Renal pelvis (tissue), 4 donors: ENCODE measurements around the gene COG3. TPM values are rescaled to one million over a fixed set of nuclear protein-coding genes. Genes with fewer than 3 reads are reported as not detected.

Source experiments
- DNase-seq: peaks from one replicate; pipeline ENCODE4 v3.0.0-alpha.2; 2013
- polyA plus RNA-seq, 3 donors: library from polyadenylated mRNA; unstranded; fragments of 120-200 nt; gene quantifications; one replicate each; pipeline ENCODE4 v1.2.1, GENCODE V29; 2013; ENCODE audit not compliant: insufficient read length in 3 of 3

The COG3 gene
- polyA plus RNA-seq, 3 donors: 26.8 to 34.7 (median 30.7) TPM

DNA sequence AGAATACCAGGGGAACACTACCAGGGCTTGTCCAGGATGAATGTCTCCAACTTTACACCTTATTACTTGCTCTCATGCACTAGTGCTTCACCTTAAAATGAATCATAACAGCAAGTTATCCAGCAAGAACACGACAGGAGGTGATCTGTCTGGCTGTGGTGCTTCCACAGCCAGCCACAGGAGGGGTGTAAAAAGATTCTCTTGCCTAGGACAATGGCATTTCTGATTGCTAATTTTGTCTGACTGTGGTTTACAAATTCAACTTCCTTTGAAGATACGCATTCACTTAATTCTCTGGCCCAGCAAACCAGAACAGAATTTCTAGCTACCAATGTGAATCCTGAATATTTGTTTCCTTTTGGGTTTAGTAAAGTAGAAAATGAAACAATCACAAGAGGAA lies 23.1 kb upstream of the COG3 start:
- no peak for DNase-seq

DNA sequence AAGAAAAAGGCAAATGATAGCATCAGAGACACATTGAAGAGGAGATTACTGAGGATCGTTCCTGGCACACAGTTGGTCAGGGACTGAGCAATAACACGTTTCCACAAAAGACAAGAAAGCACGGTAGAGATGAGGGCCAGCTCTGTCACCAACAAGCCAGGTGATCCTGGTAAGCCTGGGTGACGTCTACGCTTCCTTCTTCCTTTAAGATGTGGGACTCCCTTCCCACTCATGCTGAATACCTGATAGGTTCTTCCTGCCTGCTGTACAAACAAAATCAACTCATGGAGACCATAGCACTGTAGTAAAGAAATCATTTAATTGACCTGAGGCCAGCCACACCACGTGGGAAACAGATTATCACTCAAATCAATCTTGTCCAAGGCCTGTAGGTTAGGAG lies 19.7 kb upstream of the COG3 start:
- no peak for DNase-seq

DNA sequence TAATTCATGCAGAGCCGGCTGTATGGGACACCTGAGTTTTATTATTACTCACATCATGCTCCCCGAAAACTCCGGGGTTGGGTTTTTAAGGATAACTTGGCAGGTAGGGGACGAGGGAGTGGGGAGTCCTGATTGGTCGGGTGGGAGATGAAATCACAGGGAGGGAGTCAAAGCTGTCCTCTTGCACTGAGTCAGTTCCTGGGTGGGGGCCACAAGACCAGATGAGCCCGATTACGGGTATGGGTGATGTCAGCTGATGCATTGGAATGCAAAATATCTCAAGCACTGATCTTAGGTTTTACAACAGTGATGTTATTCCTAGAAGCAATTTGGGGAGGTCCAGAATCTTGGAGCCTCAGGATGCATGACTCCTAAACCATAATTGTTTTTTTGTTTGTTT lies 18.6 kb upstream of the COG3 start:
- no peak for DNase-seq

DNA sequence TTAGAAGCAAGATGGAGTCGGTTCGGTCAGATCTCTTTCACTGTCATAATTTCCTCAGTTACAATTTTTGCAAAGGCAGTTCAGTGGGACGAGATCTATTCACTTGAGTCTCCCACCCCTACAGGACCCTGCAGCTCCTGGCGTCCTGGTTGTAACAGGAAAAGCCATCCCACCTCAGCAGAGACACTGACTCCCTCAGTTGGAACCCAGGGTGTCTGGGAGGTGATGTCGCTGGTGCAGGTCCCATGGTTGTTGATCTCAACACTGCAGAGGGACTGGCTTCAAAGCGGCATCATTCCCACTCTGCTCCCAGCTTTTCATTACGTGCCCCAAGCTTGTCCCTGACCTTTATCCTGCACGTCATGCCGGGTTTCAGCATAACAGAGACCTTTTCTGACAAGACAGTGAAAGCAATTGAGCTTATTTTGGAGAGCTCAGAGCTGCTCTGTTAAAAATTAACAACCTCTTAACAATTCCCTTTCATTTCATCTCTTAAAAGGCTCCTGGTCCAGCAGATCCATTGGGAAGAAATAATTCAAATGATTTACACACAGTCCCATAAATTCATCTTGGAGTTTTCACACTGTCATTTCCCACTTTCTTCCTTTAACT lies 17.6 kb upstream of the COG3 start:
- DNase-seq: no peak

DNA sequence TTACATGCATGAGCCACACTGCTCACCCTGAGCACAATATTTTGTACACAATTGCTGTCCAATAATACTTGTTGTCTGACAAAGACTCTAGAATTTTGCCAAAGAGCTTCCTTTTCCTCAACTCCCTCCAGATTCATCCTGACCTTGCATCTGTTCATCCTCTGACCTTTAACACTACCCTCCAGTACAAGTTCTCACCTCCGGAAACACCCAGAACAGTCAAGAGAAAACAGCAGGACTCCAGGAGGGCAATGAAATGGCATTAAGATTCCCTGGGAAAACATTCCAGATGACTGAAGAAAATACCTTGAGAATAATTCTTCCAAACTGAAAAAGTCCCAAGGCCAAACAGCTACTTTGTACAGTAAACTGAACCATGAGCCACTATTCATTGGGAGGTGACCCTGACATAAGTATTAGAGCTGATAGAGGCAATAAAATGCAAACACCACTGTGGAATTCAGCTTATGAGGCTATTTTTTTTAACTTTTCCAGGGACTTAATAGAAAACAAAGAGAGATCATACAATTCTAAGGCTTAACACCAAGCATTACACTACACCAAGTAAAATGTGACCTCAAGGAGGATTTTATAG lies 15.7 kb upstream of the COG3 start:
- DNase-seq: no peak

DNA sequence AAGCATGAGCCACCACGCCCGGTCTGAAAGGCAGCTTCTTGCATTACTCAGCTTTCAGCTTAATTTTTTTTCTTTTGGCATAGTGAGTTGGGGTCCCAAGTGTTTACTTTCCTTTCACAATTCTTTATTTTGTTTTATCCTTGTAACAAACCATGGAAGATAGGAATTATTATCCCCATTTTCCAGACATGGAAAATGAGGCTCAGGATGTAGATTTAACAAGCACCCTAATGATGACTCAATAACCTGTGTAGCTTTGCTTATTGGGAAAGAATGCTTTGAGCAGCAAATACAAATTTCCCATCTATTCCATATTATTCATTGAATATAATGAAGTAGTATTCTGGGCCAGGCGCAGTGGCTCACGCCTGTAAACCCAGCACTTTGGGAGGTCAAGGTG lies 13.5 kb upstream of the COG3 start:
- no peak for DNase-seq

DNA sequence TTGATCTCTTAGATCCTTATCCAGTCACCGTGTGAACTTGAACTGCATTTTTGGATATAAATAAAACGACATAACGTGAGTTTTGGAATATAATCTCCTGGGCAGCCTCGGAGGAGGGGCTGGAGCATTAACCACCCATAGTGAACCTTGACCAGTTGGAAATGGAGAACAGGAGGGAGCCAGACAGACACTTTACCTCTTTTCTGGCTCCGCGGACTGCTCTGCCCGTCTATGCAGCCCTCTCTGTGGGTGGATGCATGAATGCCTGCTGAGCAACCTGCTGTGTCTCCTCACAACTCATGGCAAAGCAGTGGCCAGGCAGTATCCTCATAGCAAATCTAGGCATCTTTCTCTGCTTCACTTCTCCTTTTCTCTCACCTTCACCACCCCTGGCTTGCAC lies 10.5 kb upstream of the COG3 start:
- no peak for DNase-seq

DNA sequence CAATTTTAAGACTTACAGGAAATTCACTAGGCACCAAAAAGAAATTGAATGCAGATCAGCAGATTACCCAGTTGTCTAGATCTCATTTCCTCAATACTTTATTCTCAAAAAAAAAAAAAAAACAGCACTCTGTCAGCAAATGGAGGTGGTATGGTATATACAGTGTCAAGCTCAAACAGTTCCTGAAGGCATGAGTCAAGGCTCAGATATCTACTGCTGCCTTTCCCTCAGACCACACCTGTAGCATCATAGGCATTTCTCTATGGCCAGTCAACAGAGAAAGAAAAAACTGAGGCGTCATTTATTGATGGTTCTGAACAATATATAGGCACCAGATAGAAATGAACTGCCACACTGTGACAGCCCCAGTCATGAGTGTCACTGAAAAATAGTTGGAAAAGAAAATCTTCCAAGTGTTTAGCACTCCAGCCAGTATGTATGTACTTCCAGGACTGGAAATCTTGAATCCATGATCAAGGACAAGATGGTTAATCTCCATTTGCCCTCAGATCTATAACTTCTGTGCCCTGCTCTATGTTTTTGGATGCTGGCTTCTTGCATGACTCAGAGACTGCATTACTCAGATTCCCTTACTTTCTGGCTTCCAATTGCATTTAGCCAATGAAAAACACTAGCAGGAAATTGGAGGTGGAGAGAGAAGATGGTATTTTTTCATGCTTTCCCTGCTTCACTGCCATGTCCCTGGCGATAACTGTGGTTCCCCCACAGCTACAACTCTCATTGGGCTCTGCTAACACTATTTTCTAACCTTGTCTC lies 8.4 kb upstream of the COG3 start:
- DNase-seq: no peak

DNA sequence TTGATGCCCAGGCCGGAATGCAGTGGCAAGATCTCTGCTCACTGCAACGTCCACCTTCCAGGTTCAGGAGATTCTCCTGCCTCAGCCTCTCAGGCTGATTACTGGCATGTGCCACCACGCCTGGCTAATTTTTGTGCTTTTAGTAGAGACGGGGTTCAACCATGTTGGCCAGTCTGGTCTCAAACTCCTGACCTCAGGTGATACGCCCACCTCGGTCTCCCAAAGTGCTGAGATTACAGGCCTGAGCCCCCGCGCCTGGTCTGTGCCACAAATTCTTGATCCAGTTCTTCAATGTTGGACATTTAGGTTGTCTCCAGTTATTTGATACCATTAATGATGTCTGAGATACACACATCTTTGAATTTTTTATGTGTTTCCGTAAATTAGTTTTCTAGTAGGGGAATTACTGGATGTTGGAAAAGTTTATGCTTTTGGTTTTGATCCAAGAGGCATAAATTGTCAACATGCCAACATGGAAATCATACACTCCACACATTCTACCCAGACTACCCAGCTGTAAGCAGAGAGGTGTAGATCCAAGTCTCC lies 525 bp upstream of the COG3 start:
- DNase-seq: no peak

DNA sequence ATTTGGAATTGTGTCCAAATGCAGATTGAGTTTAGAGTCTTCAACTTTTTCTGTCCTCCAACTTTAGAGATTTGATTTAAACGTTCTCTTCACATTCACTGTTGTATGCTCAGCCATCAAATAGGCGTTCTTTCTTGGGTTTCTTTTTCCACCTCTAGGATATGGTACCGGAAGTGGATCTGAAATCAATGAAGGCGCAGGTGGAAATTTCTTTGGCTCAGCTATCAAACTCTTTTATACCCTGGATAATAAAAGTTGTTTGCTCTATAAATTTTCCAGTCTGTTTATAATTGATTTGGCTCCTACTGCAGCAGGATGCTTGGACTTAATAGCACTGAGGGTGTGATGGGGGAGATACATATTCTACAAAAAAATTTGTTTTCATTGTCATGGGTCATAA lies 1.6 kb downstream of the COG3 start:
- no peak for DNase-seq

DNA sequence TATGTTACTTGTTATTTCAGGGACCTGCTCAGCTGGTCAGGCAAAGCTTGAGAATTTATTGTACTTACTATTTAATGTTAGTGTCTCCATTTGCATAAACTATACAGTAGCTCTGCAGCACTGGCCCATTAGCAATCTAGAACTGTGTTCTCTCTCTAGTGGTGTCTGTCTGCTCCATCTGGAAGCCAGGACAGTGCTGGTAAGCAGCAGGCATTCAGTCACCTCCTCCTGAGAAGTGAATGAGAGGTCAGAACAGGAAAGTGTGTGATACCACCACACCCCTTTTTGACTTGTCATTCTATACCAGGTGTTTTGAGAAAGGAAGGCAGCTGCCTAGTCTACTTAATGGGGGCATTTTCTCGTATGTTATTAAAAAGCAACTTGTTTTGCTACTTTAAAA lies 3.9 kb downstream of the COG3 start:
- DNase-seq: no peak

DNA sequence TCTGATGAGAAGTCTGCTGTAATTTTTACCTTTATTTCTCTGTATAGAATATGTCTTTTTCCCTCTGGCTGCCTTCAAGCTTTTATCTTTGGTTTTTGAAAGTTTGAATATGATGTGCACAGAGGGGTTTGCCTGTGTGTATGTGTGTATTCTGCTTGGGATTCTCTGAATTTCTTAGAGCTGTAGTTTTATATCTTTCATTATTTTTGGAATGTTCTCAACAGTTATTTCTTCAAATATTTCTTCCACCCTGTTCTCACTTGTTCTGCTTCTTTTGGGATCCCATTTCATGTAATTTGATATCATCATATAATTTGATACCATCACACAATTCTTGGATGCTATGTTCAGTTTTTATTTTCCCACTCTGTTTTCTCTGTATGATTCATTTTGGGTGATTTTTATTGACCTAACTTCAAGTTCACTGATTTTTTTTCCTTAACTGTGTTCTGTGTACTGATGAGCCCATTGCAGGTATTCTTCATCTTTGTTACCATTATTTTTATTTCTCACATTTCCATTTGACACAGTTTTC lies 7.5 kb downstream of the COG3 start:
- no peak for DNase-seq

DNA sequence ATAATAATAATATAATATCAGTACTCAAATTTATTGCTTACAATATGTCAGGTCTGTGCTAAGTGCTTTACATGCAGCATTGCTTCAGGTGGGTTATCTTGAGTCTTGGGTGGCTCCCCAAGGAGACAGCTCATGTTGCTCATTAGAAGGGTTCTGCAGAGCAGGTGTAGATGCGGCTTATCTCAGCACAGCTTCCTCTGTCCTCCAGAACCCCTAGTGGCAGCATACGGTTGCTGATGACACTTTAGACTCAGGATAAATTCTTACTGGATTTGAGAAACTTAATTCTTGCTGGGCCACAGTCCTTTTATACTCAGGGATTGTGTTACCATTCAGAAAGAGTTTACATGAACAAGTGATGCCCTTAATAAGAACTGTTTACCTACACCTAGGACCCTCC lies 8.9 kb downstream of the COG3 start:
- no peak for DNase-seq

DNA sequence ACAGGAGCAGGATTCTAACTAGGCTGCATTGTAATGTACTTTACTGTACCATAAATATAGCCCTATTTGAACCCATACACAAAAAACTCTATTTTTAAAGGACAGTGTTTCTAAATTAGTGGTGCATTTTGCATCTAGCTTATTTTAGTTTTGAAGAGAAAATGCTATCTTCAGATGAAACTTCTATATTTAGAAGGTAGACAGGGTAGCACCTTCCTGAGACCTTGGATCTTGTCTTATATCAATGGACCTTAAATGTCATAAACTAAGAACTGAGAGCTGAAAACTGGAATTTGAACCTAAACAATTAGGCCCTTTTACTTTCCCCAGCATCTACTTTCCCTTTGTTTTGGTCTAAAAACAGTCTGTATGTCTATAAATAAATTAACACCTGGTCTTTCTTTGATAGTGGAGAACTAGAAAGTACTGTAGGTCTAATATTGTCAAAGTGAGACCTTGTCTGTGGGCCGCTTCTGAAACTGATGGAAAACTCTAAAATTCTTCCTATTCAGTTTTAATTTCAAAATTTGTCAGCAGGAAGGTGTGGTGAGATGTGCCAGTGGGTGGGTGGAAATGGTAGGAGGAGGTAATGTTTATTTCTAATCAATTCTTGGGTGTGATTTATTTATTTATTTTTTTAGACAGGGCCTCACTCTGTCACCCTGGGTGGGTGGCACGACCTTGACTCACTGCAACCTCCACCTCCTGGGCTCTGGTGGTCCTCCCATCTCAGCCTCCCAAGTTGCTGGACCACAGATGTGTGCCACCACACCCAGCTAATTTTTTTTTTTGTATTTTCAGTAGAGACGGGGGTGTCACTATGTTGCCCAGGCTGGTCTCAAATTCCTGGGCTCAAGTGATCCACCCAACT lies 10.1 kb downstream of the COG3 start:
- DNase-seq: no peak

DNA sequence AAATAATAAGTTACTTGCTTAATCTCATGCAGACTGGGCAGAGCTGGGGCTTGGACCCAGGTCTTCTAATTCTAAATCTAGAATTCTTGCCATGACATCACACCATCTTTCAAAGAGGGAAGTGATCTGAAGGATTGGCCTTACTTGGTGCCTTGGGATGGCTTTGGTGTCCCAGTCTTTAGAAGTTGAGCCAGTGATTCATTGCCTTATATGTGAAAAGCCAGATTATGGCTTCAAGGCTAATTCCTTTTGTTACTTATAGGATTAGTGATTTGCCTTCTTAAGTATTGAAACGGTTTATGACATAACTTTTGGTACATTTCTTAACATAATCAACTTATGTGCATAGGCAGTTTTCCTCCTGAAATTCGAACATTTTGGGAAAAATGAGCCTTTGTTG lies 14.9 kb downstream of the COG3 start:
- no peak for DNase-seq

DNA sequence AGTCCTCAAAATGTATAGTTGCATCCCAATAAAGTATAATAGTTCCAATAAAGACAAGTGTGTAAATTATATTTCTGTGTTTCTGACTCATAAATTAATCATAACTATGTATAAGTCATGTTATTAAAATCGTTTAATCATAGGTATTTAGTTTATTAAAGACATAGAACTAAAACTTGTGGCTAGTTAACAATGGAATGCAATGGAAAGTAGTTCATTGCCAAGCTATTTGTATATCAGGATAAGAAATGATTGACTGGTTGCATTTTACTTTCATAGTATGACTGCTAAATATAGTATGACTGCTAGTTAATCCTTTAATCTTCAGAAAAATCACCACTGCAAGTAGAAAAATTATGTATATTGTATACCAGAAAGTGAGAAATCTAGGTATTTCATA lies 16.9 kb downstream of the COG3 start:
- no peak for DNase-seq

DNA sequence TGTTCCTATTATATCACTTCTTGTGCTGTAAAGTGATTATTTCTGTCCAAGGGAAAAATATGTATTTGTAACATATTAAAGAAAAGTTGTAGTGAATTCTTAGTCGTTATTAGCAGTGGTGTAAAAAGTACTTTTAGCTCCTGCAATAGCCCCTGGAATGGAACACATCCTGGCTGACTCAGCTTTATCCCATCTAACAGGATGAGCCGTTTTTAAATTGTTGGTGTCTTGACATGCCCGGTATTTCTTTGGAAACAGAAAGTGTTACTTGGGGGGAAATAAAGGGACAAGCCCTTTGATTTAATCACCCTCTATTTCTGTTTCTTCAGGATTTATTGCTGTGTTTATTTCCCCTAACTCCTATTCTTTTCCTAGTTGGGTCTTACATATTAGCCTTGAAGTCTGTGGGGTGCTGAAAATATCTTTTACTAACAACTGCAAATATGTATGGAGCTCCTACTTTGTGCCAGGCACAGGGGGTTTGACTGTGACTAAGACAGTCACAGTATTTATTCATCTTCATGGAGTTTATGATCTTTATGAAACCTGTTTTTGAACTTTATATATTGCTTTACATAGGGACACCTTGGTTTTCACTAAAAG lies 17.9 kb downstream of the COG3 start:
- no peak for DNase-seq

DNA sequence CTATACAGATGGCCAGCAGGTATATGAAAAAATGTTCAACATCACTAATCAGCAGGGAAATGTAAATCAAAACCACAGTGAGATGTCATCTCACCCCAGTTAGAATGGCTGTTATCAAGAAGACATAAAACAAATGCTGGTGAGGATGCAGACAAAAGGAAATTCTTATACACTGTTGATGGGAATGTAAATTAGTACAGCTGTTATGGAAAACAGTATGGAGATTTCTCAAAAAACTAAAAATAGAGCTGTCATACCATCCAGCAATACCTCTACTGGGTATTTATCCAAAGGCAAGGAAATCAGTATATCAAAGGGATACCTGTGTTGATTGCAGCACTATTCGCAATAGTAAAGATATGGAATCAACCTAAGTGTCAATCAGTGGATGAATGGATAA lies 22.9 kb downstream of the COG3 start:
- DNase-seq: no peak

DNA sequence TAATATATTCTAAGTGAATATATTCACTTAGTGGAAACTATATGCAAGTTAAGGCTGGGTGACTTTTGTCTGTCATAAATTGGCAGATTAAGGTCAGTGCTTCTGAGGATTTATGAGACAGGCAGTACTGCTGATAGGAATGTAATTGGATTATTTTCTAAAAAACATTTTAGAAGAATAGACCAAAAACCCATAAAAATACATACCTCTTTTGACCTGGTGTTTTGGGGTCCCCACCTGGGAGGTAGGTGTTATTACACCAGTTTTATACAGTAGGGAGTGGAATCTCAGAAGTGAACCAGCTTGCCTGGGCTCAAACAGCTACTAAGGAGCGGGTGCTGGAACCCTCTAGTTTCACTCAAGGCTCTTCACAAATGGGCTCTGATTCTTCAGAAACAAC lies 25.3 kb downstream of the COG3 start:
- no peak for DNase-seq

DNA sequence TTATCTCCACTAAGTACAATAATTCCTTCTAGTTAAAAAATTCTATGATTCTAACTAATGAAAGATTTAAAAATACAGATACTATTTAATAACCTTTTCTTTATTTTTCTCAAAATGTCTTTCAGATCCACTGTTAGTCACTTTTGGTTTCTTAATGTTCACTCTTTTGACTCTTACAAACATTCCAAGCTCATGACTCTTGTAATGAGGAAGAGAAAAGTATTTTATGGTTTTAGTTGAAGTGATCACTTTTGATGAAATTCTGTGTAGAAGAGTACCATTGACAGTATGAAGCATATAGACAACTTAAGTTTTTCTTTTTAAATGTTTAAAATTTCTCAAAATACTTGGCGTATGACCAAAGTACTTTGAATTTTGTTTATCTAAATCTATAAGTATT lies 27.8 kb downstream of the COG3 start:
- no peak for DNase-seq

DNA sequence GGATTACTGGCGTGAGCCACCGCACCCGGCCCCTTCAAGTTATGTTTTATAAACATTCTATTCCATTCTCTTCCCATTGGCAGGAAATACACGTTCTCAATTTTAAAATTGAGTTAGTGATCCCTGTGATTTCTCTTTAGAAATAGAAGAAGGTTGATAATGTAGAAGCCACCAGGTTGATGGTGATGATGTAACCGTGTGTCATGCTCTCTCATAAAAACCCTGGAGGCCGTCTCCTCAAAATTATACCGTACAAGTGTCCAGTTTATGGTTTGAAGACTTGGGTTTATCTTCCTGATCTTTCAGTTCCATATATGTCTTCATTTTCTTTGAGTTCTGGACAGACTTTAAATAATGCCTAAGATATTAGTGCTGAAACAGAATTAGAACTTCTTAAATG lies 32.2 kb downstream of the COG3 start:
- no peak for DNase-seq
